Activated T-helper 1 cell treated with Interleukin-2 at 50 U/mL for 16 hours (primary cell): ENCODE data around the gene ADAMTS2.

Experiments
- DNase-seq: peaks from one replicate; pipeline ENCODE4 v3.0.0-alpha.2; 2020; ENCODE audit warnings: low read depth

Gene ADAMTS2

GRCh38 chr5:179278546-179278945, 66.7 kb downstream of the ADAMTS2 start:
- DNase-seq: no peak

- DNase-seq: no peak
These were observed 67.1 kb downstream of the ADAMTS2 start for GRCh38 chr5:179278119-179278518.

- DNase-seq: no peak
These were observed 68.3 kb downstream of the ADAMTS2 start for GRCh38 chr5:179276838-179277395.

- DNase-seq: no peak
These were observed 69.1 kb downstream of the ADAMTS2 start for GRCh38 chr5:179275941-179276837.

GRCh38 chr5:179275381-179275878, 69.8 kb downstream of the ADAMTS2 start:
- no peak for DNase-seq

- DNase-seq: no peak
These were observed 70.6 kb downstream of the ADAMTS2 start for GRCh38 chr5:179274321-179275315.

- DNase-seq: no peak
These were observed 71.7 kb downstream of the ADAMTS2 start for GRCh38 chr5:179273441-179274145.

GRCh38 chr5:179273073-179273435, 72.2 kb downstream of the ADAMTS2 start:
- DNase-seq: no peak

GRCh38 chr5:179272326-179273072, 72.8 kb downstream of the ADAMTS2 start:
- DNase-seq: no peak

- no peak for DNase-seq
These were observed 73.4 kb downstream of the ADAMTS2 start for GRCh38 chr5:179271821-179272325.

- DNase-seq: no peak
These were observed 73.9 kb downstream of the ADAMTS2 start for GRCh38 chr5:179271428-179271734.

GRCh38 chr5:179270581-179271427, 74.5 kb downstream of the ADAMTS2 start:
- DNase-seq: no peak

GRCh38 chr5:179269781-179270543, 75.3 kb downstream of the ADAMTS2 start:
- no peak for DNase-seq

- no peak for DNase-seq
These were observed 76.1 kb downstream of the ADAMTS2 start for GRCh38 chr5:179268966-179269693.

GRCh38 chr5:179268399-179268952, 76.8 kb downstream of the ADAMTS2 start:
- DNase-seq: no peak

GRCh38 chr5:179267671-179268083, 77.6 kb downstream of the ADAMTS2 start:
- no peak for DNase-seq

GRCh38 chr5:179267071-179267670, 78.1 kb downstream of the ADAMTS2 start:
- no peak for DNase-seq
